HFF-Myc (cell line): ENCODE measurements around the gene ZMIZ1.

Experiments
- DNase-seq: peaks from one replicate; pipeline ENCODE4 v3.0.0-alpha.2; 2011; ENCODE audit warnings: low read depth; ENCODE audit errors: extremely low read depth
- H3K4me3 ChIP-seq: replicated peaks from 2 replicates; pipeline ENCODE4 v1.5.1; 2011; ENCODE audit warnings: low read depth, mild to moderate bottlenecking, control low read depth, low read length
- CTCF ChIP-seq: IDR thresholded peaks from 2 replicates; pipeline ENCODE4 v1.5.1; 2012; ENCODE audit warnings: mild to moderate bottlenecking, low read depth, low read length, control low read depth; ENCODE audit errors: missing control alignments

The ZMIZ1 gene

DNA sequence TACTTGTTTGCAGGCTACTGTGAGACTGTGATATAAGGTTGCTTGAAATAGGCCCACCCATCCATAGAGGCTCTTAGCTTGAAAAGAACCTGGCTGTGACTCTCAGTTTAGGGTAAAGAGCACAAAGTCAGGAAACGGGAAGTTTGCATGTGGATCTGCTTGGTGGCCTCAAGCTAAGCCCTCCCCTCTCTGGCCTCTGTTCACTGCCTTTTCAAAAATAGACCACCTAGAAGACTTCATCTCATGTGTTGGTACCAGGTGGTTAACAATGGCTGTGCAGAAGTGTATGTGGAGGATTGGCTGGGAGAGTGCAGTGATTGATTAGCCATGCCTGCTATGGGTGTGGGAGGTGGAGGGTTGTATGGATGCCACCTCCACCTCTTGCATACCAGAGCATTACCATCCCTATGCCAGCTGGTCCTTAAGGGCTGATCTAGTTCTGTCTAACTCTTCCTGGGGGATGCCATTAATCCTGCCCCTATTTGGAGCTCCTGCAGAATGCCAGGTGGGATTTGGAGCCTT, 122.0 kb downstream of the ZMIZ1 start:
- no peak for TF ChIP-seq CTCF
- H3K4me3 ChIP-seq = no peak overlapping the region
- DNase-seq = no peak

GRCh38 chr10:79191951-79192676, 123.3 kb downstream of the ZMIZ1 start:
- no peak overlapping the region for H3K4me3 ChIP-seq
- no peak for TF ChIP-seq CTCF
- DNase-seq = no peak

DNA sequence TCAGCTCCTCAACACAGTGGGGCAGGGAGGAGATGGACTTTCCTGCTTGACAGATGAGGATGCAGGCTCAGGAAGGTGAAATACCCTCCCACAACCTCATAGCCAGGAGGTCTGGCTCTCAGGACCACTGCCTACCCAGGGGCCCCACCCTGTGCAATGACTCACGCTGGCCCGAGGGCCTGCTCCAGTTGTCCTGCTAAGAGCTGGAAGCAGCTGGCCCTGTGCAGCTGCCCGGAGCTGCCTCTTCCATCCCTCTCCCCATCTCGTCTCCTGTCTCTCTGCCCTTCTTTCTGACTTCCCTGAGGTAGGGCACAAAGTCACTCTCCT, 123.9 kb downstream of the ZMIZ1 start:
- no peak for DNase-seq
- no peak overlapping the region for H3K4me3 ChIP-seq
- TF ChIP-seq CTCF = no peak

DNA sequence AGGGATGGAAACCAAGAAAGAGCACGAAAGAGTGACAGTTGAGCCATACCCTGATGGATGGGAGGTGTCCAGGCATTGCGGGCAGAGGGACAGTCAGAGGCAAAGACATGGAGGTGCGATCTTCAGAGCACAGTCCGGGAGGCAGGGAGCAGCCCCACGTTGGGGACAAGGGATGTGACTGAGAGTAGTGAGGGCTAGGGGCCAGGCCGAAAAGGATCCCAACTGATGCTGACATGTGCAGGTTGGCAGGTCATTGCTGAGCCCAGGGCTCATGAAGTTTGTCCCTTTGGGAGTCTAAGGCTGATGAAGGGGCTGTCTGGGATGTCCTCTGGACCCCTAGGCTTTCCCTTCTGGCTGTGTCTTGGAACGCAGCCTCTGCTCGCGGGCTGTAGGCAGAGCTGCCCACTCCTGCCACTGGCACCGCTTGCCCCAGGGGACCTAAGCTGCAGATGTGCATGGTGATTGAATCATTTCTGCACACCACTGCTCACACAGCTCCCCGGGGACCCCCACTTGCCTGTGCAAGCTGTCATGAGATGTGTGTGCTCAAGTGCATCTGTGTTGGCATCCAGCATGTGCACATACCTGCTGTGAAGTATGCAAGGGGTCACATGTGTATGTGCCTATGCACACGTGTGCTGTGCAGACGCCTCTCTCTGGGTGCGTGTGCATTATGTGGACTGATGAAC, 125.1 kb downstream of the ZMIZ1 start:
- no peak overlapping the region for H3K4me3 ChIP-seq
- DNase-seq = no peak
- TF ChIP-seq CTCF = no peak

DNA sequence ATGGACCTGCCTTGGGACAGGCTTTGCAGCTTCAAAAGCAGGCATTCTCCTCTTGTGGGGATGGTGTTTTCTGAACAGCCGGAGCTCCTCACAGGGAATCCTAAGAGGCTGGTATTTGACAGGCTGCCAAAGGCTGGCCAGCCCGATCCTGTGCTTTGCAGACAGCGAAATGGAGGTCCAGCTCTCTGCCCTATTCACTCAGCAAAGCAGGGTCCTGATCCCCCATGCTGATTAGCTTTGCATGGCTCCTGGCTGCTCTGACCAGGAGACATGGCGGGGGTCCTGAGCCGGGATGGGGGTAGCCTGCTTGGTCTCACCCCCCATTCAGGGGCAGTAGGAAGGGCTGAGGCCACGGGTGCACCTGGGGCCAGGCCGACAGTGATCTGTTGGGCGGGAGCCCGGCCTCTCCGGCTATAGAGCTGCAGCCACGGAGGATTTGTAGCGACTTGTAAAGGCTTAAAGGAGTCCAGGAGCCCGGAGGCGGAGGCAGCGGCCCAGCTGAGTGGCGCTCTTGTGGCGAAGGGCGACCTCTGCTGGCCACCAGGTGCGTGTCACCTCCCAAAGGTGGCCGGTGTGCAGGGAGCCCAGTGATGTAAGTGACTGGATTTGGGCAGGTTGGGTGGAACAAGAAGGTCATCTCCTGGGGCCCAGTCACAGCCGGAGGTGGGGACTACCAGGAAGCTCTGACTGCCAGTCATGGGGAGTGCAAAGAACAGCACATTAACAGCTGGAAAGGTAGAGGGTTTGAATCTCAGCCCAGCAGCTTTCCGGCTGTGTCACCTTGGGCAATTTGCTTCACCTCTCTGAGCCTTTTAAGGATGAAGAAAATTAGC, 126.5 kb downstream of the ZMIZ1 start:
- peak; percentile 87 for TF ChIP-seq CTCF
- DNase-seq = no peak
- H3K4me3 ChIP-seq = no peak overlapping the region

DNA sequence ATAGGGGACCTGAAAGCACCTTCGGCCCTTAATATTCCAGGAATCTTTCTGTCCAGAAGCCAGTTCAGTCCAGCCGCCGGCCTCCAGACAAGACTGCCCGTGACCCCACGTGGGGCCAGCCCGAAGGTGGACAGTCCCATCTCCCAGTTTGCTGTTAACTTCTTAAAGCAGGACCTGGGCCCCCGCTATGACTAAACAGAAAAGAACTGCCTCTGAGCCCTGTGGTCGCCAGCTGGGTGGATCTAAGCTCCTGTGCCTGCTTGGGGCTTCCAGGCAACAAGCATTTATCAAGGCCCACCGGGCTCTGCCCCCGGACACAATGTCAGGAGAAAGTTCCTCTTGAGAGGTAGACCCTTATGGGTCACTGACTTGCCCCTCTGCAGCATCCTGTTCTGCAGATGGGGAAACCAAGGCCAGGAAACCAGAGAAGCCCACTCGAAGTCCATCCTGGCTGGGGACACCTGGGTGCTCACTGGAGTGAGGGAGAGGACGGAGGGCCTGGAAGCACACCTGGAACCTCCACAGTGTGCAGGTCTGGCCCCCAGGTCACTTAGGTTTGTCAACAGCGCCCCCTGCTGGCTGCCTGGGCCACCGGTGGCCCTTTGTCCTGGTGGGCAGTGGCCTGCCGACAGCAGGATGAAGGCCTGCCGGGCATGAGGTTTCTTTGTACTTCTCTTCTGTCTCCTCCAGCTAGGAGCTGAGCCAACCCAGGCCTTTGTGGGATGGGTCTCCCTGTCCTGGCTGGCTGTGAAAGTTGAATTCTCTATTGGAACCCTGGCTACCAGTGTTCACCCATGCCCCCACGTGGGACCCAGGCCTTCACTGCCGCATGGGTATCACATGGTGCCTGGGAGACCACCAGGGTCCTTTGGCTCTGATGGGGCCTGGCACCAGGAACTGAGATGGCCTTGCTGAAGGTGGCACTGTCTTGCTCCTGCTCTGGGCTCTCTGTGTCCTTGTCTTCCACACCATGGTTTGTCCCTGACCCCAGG, 128.0 kb downstream of the ZMIZ1 start:
- DNase-seq = no peak
- peak; percentile 85 for TF ChIP-seq CTCF

More for the DNA sequence above, 128.0 kb downstream of the ZMIZ1 start:
- H3K4me3 ChIP-seq = no peak overlapping the region
